ENCODE data around the gene MTIF3.

The MTIF3 gene

GRCh38 chr13:27427641-27428040 is 22.7 kb downstream of the MTIF3 start:
- no peak overlapping the region for H3K9ac ChIP-seq (ENCODE audit: low read depth, low read length)
- peaks cover 11% of the 10 kb centered on the region for H3K27me3 ChIP-seq (ENCODE audit: insufficient read depth, low read length)
- 87% methylated on average over 2 of the region's 2 CpGs for WGBS
- no peak overlapping the region for H3K4me3 ChIP-seq (ENCODE audit: low read length)
- H3K36me3 ChIP-seq (ENCODE audit: insufficient read depth, low read length) = peaks cover 56% of the 10 kb centered on the region
- no peaks in the 10 kb centered on the region for H3K9me3 ChIP-seq (ENCODE audit: insufficient read depth, low read depth, low read length)
- H3K27ac ChIP-seq (ENCODE audit: low read depth, low read length) = no peak overlapping the region
- H3K4me1 ChIP-seq (ENCODE audit: insufficient read depth, low read length) = peaks cover 19% of the 10 kb centered on the region

- Histone ChIP-seq H3K9ac (ENCODE audit: low read depth, low read length) (no peak overlapping the region), H3K9me3 (ENCODE audit: insufficient read depth, low read depth, low read length) (no peaks in the 10 kb centered on the region), H3K4me3 (ENCODE audit: low read length) (peak overlapping the region; percentile 75), H3K27me3 (ENCODE audit: insufficient read depth, low read length) (peaks cover 11% of the 10 kb centered on the region), H3K4me1 (ENCODE audit: insufficient read depth, low read length) (peaks cover 19% of the 10 kb centered on the region), H3K27ac (ENCODE audit: low read depth, low read length) (no peak overlapping the region), H3K36me3 (ENCODE audit: insufficient read depth, low read length) (peaks cover 41% of the 10 kb centered on the region)
- 34% methylated on average over 17 of the region's 17 CpGs for WGBS
Observed at GRCh38 chr13:27425918-27426630, 24.3 kb downstream of the MTIF3 start.

GRCh38 chr13:27425158-27425917 is 25.0 kb downstream of the MTIF3 start:
- Histone ChIP-seq H3K4me3 (ENCODE audit: low read length) (peak overlapping the region; percentile 75), H3K27me3 (ENCODE audit: insufficient read depth, low read length) (peaks cover 11% of the 10 kb centered on the region), H3K27ac (ENCODE audit: low read depth, low read length) (no peak overlapping the region), H3K4me1 (ENCODE audit: insufficient read depth, low read length) (peaks cover 19% of the 10 kb centered on the region), H3K9me3 (ENCODE audit: insufficient read depth, low read depth, low read length) (no peaks in the 10 kb centered on the region), H3K9ac (ENCODE audit: low read depth, low read length) (peak overlapping the region; percentile 70), H3K36me3 (ENCODE audit: insufficient read depth, low read length) (peaks cover 34% of the 10 kb centered on the region)
- 36% methylated on average over 13 of the region's 13 CpGs for WGBS

GRCh38 chr13:27424246-27425157 is 25.9 kb downstream of the MTIF3 start, which contains the start of gene GTF3A:
Gene GTF3A (plus strand): TSS chr13:27424619.
- WGBS = under 1% methylated on average over 85 of the region's 85 CpGs
- peak within 1 kb of the TSS; percentile 70 for H3K9ac ChIP-seq (ENCODE audit: low read depth, low read length)
- peaks cover 19% of the 10 kb centered on the region for H3K4me1 ChIP-seq (ENCODE audit: insufficient read depth, low read length)
- peaks cover 26% of the 10 kb centered on the region for H3K36me3 ChIP-seq (ENCODE audit: insufficient read depth, low read length)
- H3K9me3 ChIP-seq (ENCODE audit: insufficient read depth, low read depth, low read length) = no peaks in the 10 kb centered on the region
- H3K27ac ChIP-seq (ENCODE audit: low read depth, low read length) = peak within 1 kb of the TSS; percentile 9; the same call in 1 of the 2 replicates
- H3K27me3 ChIP-seq (ENCODE audit: insufficient read depth, low read length) = peaks cover 11% of the 10 kb centered on the region
- peak within 1 kb of the TSS; percentile 75 for H3K4me3 ChIP-seq (ENCODE audit: low read length)

GRCh38 chr13:27423333-27423732 is 27.0 kb downstream of the MTIF3 start:
- Histone ChIP-seq H3K4me1 (ENCODE audit: insufficient read depth, low read length) (peaks cover 19% of the 10 kb centered on the region), H3K9ac (ENCODE audit: low read depth, low read length) (no peak overlapping the region), H3K9me3 (ENCODE audit: insufficient read depth, low read depth, low read length) (no peaks in the 10 kb centered on the region), H3K36me3 (ENCODE audit: insufficient read depth, low read length) (peaks cover 14% of the 10 kb centered on the region), H3K27me3 (ENCODE audit: insufficient read depth, low read length) (peaks cover 11% of the 10 kb centered on the region), H3K4me3 (ENCODE audit: low read length) (no peak overlapping the region), H3K27ac (ENCODE audit: low read depth, low read length) (no peak overlapping the region)
- 96% methylated on average over 7 of the region's 7 CpGs for WGBS

- Histone ChIP-seq H3K36me3 (ENCODE audit: insufficient read depth, low read length) (no peaks in the 10 kb centered on the region), H3K9ac (ENCODE audit: low read depth, low read length) (no peak overlapping the region), H3K27ac (ENCODE audit: low read depth, low read length) (no peak overlapping the region), H3K27me3 (ENCODE audit: insufficient read depth, low read length) (peaks cover 11% of the 10 kb centered on the region), H3K4me3 (ENCODE audit: low read length) (no peak overlapping the region), H3K4me1 (ENCODE audit: insufficient read depth, low read length) (peaks cover 12% of the 10 kb centered on the region), H3K9me3 (ENCODE audit: insufficient read depth, low read depth, low read length) (no peaks in the 10 kb centered on the region)
- WGBS = 84% methylated on average over 6 of the region's 8 CpGs
Observed at GRCh38 chr13:27421101-27421871, 29.1 kb downstream of the MTIF3 start.

GRCh38 chr13:27419328-27419727 is 31.0 kb downstream of the MTIF3 start:
- 88% methylated on average over 1 of the region's 1 CpG for WGBS
- no peaks in the 10 kb centered on the region for H3K4me1 ChIP-seq (ENCODE audit: insufficient read depth, low read length)
- H3K9me3 ChIP-seq (ENCODE audit: insufficient read depth, low read depth, low read length) = no peaks in the 10 kb centered on the region
- no peaks in the 10 kb centered on the region for H3K36me3 ChIP-seq (ENCODE audit: insufficient read depth, low read length)
- H3K4me3 ChIP-seq (ENCODE audit: low read length) = no peak overlapping the region
- no peak overlapping the region for H3K27ac ChIP-seq (ENCODE audit: low read depth, low read length)
- no peak overlapping the region for H3K9ac ChIP-seq (ENCODE audit: low read depth, low read length)
- peaks cover 11% of the 10 kb centered on the region for H3K27me3 ChIP-seq (ENCODE audit: insufficient read depth, low read length)

- Histone ChIP-seq H3K4me1 (ENCODE audit: insufficient read depth, low read length) (no peaks in the 10 kb centered on the region), H3K36me3 (ENCODE audit: insufficient read depth, low read length) (no peaks in the 10 kb centered on the region), H3K27me3 (ENCODE audit: insufficient read depth, low read length) (no peaks in the 10 kb centered on the region), H3K9me3 (ENCODE audit: insufficient read depth, low read depth, low read length) (no peaks in the 10 kb centered on the region), H3K9ac (ENCODE audit: low read depth, low read length) (no peak overlapping the region), H3K27ac (ENCODE audit: low read depth, low read length) (no peak overlapping the region), H3K4me3 (ENCODE audit: low read length) (no peak overlapping the region)
- WGBS = 100% methylated on average over 1 of the region's 1 CpG
Observed at GRCh38 chr13:27415116-27415515, 35.2 kb downstream of the MTIF3 start.

- H3K27ac ChIP-seq (ENCODE audit: low read depth, low read length) = no peak overlapping the region
- WGBS = 91% methylated on average over 3 of the region's 3 CpGs
- no peak overlapping the region for H3K4me3 ChIP-seq (ENCODE audit: low read length)
Observed at GRCh38 chr13:27411341-27411740, 39.0 kb downstream of the MTIF3 start.

GRCh38 chr13:27409013-27409412 is 41.4 kb downstream of the MTIF3 start:
- H3K27me3 ChIP-seq (ENCODE audit: insufficient read depth, low read length) = no peaks in the 10 kb centered on the region
- no peak overlapping the region for H3K9ac ChIP-seq (ENCODE audit: low read depth, low read length)
- H3K36me3 ChIP-seq (ENCODE audit: insufficient read depth, low read length) = no peaks in the 10 kb centered on the region
- H3K4me3 ChIP-seq (ENCODE audit: low read length) = no peak overlapping the region
- H3K4me1 ChIP-seq (ENCODE audit: insufficient read depth, low read length) = no peaks in the 10 kb centered on the region
- H3K27ac ChIP-seq (ENCODE audit: low read depth, low read length) = no peak overlapping the region
- 98% methylated on average over 2 of the region's 2 CpGs for WGBS
- H3K9me3 ChIP-seq (ENCODE audit: insufficient read depth, low read depth, low read length) = 0 out of 2 replicates have a peak, but pooled peaks cover 3% of the 10 kb centered on the region

More at GRCh38 chr13:27411341-27411740, 39.0 kb downstream of the MTIF3 start:
- H3K9ac ChIP-seq (ENCODE audit: low read depth, low read length) = no peak overlapping the region
- no peaks in the 10 kb centered on the region for H3K27me3 ChIP-seq (ENCODE audit: insufficient read depth, low read length)
- H3K9me3 ChIP-seq (ENCODE audit: insufficient read depth, low read depth, low read length) = 0 out of 2 replicates have a peak, but pooled peaks cover 3% of the 10 kb centered on the region
- H3K36me3 ChIP-seq (ENCODE audit: insufficient read depth, low read length) = no peaks in the 10 kb centered on the region
- no peaks in the 10 kb centered on the region for H3K4me1 ChIP-seq (ENCODE audit: insufficient read depth, low read length)
